GM23248 (cell line): Measurements from ENCODE around the gene ANAPC1. TPM values are rescaled to one million over a fixed set of nuclear protein-coding genes. Genes with fewer than 3 reads are reported as not detected.
"Not testable (repeated sequence)": the region's sequence is repeated elsewhere in the genome, so short reads cannot be mapped to it uniquely, and the experiment has no call there.

ENCODE experiments used
- DNase-seq: peaks from one replicate; pipeline ENCODE4 v3.0.0-alpha.2; 2015
- H2AFZ ChIP-seq: fragments of 200-600 bp; sonication (generic); 2 replicates; pipeline ENCODE4 v1.6.1; 2016; ENCODE audit warnings: antibody characterized with exemption
- H3F3A ChIP-seq: fragments of 200-600 bp; sonication (generic); 2 replicates; pipeline ENCODE4 v1.6.1; 2016; ENCODE audit warnings: mild to moderate bottlenecking, antibody characterized with exemption, mixed run types; ENCODE audit not compliant: insufficient read depth
- H3K27ac ChIP-seq: fragments of 200-600 bp; sonication (generic); 2 replicates; pipeline ENCODE4 v1.5.1; 2016; ENCODE audit warnings: mild to moderate bottlenecking
- H3K27me3 ChIP-seq: fragments of 200-600 bp; sonication (generic); replicated peaks from 2 replicates; pipeline ENCODE4 v1.6.1; 2016; ENCODE audit warnings: mild to moderate bottlenecking; ENCODE audit not compliant: insufficient read depth
- H3K36me3 ChIP-seq: fragments of 200-600 bp; sonication (generic); 2 replicates; pipeline ENCODE4 v1.6.1; 2016; ENCODE audit warnings: low read depth, mild to moderate bottlenecking
- H3K4me1 ChIP-seq: fragments of 200-600 bp; sonication (generic); 2 replicates; pipeline ENCODE4 v1.6.1; 2016; ENCODE audit warnings: mild to moderate bottlenecking; ENCODE audit not compliant: insufficient read depth
- H3K4me2 ChIP-seq: fragments of 200-600 bp; sonication (generic); one replicate; pipeline ENCODE4 v1.6.1; 2016; ENCODE audit warnings: mild to moderate bottlenecking; ENCODE audit not compliant: unreplicated experiment
- H3K4me3 ChIP-seq: fragments of 200-600 bp; sonication (generic); 2 replicates; pipeline ENCODE4 v1.5.1; 2016; ENCODE audit warnings: mild to moderate bottlenecking
- H3K79me2 ChIP-seq: fragments of 200-600 bp; sonication (generic); 2 replicates; pipeline ENCODE4 v1.6.1; 2016; ENCODE audit warnings: mild to moderate bottlenecking; ENCODE audit not compliant: insufficient read depth
- H3K9ac ChIP-seq: fragments of 200-600 bp; sonication (generic); 2 replicates; pipeline ENCODE4 v1.6.1; 2016; ENCODE audit warnings: mild to moderate bottlenecking
- H3K9me2 ChIP-seq: fragments of 200-600 bp; sonication (generic); 2 replicates; pipeline ENCODE4 v1.6.1; 2016; ENCODE audit warnings: mixed run types, mild to moderate bottlenecking, moderate library complexity; ENCODE audit not compliant: insufficient read depth
- H3K9me3 ChIP-seq: fragments of 200-600 bp; sonication (generic); one replicate; pipeline ENCODE4 v1.6.1; 2017; ENCODE audit warnings: low read depth
- H4K20me1 ChIP-seq: fragments of 200-600 bp; sonication (generic); 2 replicates; pipeline ENCODE4 v1.6.0; 2016; ENCODE audit not compliant: insufficient read depth
- EZH2 ChIP-seq: fragments of 200-600 bp; sonication (generic); IDR thresholded peaks from 2 replicates; pipeline ENCODE4 v1.6.1; 2018; ENCODE audit warnings: antibody characterized with exemption, mild to moderate bottlenecking; ENCODE audit not compliant: insufficient read depth, poor library complexity, severe bottlenecking
- EZH2phosphoT487 ChIP-seq: fragments of 200-600 bp; sonication (generic); IDR thresholded peaks from 2 replicates; pipeline ENCODE4 v1.6.1; 2018; ENCODE audit warnings: antibody characterized with exemption, moderate library complexity, mild to moderate bottlenecking, low read depth; ENCODE audit not compliant: insufficient read depth
- WGBS, 2 experiments: methylation state at CpG; one replicate each; pipeline ENCODE4 v1.1.6; 2015 to 2017; ENCODE audit warnings: low lambda C conversion rate in 2 of 2, low coverage in 1 of 2; ENCODE audit errors: missing lambda C conversion rate in 2 of 2; 5-methylcytosine and 5-hydroxymethylcytosine counted together
- in situ Hi-C: fragments of 300-500 bp; cut with MboI; formaldehyde crosslinking; loops from 2 replicates; pipeline ENCODE4 v1.15.0; 2020
- polyA plus RNA-seq: library from polyadenylated mRNA; unstranded; fragments of >200 nt; fragmentation: Nextera tagmentation; extraction: Ambion mirVana; gene quantifications from 2 replicates; pipeline ENCODE4 v1.2.1, GENCODE V29; 2016
- total RNA-seq: library from RNA; depleted of rRNA; stranded (reverse); fragments of >200 nt; shearing (Covaris generic); gene quantifications from 2 replicates; pipeline ENCODE4 v1.2.3, GENCODE V29; 2014

Gene ANAPC1
- total and polyA plus RNA-seq, 2 experiments from 2014 or later: 11.3 to 26.5 TPM

- Histone ChIP-seq H3K79me2 (no peaks in the 10 kb centered on the region), H3K9me3 (no peaks in the 10 kb centered on the region), H3K4me3 (no peak overlapping the region), H2AFZ (no peak overlapping the region), H4K20me1 (no peaks in the 10 kb centered on the region), H3K27me3 (peaks cover 40% of the 10 kb centered on the region), H3K4me1 (no peaks in the 10 kb centered on the region), H3K9me2 (no peaks in the 10 kb centered on the region), H3K4me2 (no peak overlapping the region), H3K9ac (no peak overlapping the region), H3K36me3 (no peaks in the 10 kb centered on the region), H3K27ac (no peak overlapping the region), H3F3A (no peaks in the 10 kb centered on the region)
- WGBS, 2 experiments: 73 to 76% methylated on average over 3 of the region's 3 CpGs
- no peak for TF ChIP-seq EZH2
- no peak for TF ChIP-seq EZH2phosphoT487
- no peak for DNase-seq
- in situ Hi-C loops: loop anchor here (10.0 kb wide), 1 partner anchor 126 kb away; no protein-coding TSS in a partner anchor
These were observed 25.1 kb upstream of the ANAPC1 start for GRCh38 chr2:111909079-111909478.

- Histone ChIP-seq H3K9ac (no peak overlapping the region), H3K4me2 (no peak overlapping the region), H3K79me2 (no peaks in the 10 kb centered on the region), H3K9me2 (no peaks in the 10 kb centered on the region), H3K36me3 (no peaks in the 10 kb centered on the region), H3K4me3 (no peak overlapping the region), H3K27me3 (peaks cover 42% of the 10 kb centered on the region), H3F3A (no peaks in the 10 kb centered on the region), H3K27ac (no peak overlapping the region), H3K4me1 (no peaks in the 10 kb centered on the region), H2AFZ (no peak overlapping the region), H3K9me3 (no peaks in the 10 kb centered on the region), H4K20me1 (no peaks in the 10 kb centered on the region)
- 49 to 61% methylated on average over 1 of the region's 1 CpG for WGBS, 2 experiments
- TF ChIP-seq EZH2phosphoT487 (no peak), EZH2 (no peak)
- in situ Hi-C loops: loop anchor here (10.0 kb wide), 1 partner anchor 126 kb away; no protein-coding TSS in a partner anchor
- DNase-seq: no peak
These were observed 24.6 kb upstream of the ANAPC1 start for GRCh38 chr2:111908578-111908977.

- WGBS, 2 experiments: 14 to 19% methylated on average over 4 of the region's 4 CpGs
- Histone ChIP-seq H3K79me2 (no peaks in the 10 kb centered on the region), H3K9me2 (no peaks in the 10 kb centered on the region), H3K9ac (no peak overlapping the region), H3K4me1 (no peaks in the 10 kb centered on the region), H3K27me3 (peaks cover 50% of the 10 kb centered on the region), H2AFZ (0 out of 2 replicates have a peak overlapping the region, but pooled peaks have one; percentile 5), H3K36me3 (no peaks in the 10 kb centered on the region), H3K9me3 (no peaks in the 10 kb centered on the region), H3F3A (no peaks in the 10 kb centered on the region), H3K4me2 (no peak overlapping the region), H4K20me1 (no peaks in the 10 kb centered on the region), H3K4me3 (no peak overlapping the region), H3K27ac (no peak overlapping the region)
- in situ Hi-C loops: loop anchor here (10.0 kb wide), 1 partner anchor 129 kb away; no protein-coding TSS in a partner anchor
- TF ChIP-seq EZH2phosphoT487 (no peak), EZH2 (no peak)
- DNase-seq: no peak
These were observed 22.2 kb upstream of the ANAPC1 start for GRCh38 chr2:111905990-111906735.

DNA sequence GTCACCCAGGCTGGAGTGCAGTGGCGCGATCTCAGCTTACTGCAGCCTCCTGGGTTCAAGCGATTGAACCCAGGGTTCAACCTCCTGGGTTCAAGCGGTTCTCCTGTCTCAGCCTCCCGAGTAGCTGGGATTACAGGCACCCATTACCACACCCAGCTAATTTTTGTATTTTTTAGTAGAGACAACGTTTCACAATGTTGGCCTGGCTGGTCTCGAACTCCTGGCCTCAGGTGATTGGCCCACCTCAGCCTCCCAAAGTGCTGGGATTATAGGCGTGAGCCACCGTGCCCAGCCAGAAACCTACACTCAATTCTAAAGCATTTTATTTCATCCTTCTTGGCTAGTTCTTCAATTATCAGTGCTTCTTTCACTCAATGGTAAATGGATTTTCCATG is 21.5 kb upstream of the ANAPC1 start:
- not testable (repeated sequence) for H3K27ac ChIP-seq, H3K79me2 ChIP-seq

More for the DNA sequence above, 21.5 kb upstream of the ANAPC1 start:
- H3K9me3 ChIP-seq, H3F3A ChIP-seq, H3K4me2 ChIP-seq, H2AFZ ChIP-seq, H3K4me1 ChIP-seq, H3K9me2 ChIP-seq, H3K9ac ChIP-seq, H3K36me3 ChIP-seq, H4K20me1 ChIP-seq, DNase-seq, H3K4me3 ChIP-seq: not testable (repeated sequence)
- in situ Hi-C loops: loop anchor here (10.0 kb wide), 1 partner anchor 129 kb away; no protein-coding TSS in a partner anchor
- H3K27me3 ChIP-seq: peaks cover 56% of the 10 kb centered on the region
- WGBS, 2 experiments: 65 to 66% methylated on average over 9 of the region's 9 CpGs
